Activated naive CD4-positive, alpha-beta T cell treated with anti-CD3 and anti-CD28 coated beads, Interleukin-2, amount 10 ng/mL, durations not matched to agents 7 days and 5 days (primary cell): Measurements from ENCODE around the gene FOXP1.
A peak's percentile ranks its signal among the peaks of the same experiment; 100 is the strongest.

Source experiments
- CTCF ChIA-PET: fragments of 350-600 bp; sonication (Branson Sonifier 250); formaldehyde crosslinking; loops from one replicate; lab custom pipeline; 2021; ENCODE audit warnings: antibody characterized with exemption; lab: Charles Lee
- DNase-seq: peaks from one replicate; pipeline ENCODE4 v3.0.0-alpha.2; 2020
- H3K27ac Mint-ChIP-seq: one replicate; pipeline ENCODE4 v1.8.0; 2021; ENCODE audit warnings: mild to moderate bottlenecking, moderate library complexity, mixed read lengths
- H3K27me3 Mint-ChIP-seq: one replicate; pipeline ENCODE4 v1.8.0; 2021; ENCODE audit warnings: mild to moderate bottlenecking, mixed read lengths
- H3K36me3 Mint-ChIP-seq: one replicate; pipeline ENCODE4 v1.8.0; 2021; ENCODE audit warnings: mixed read lengths
- H3K4me1 Mint-ChIP-seq: one replicate; pipeline ENCODE4 v1.8.0; 2021; ENCODE audit warnings: mixed read lengths
- H3K4me3 Mint-ChIP-seq: one replicate; pipeline ENCODE4 v1.8.0; 2021; ENCODE audit warnings: mild to moderate bottlenecking, moderate library complexity, mixed read lengths
- H3K9me3 Mint-ChIP-seq: one replicate; pipeline ENCODE4 v1.8.0; 2021; ENCODE audit warnings: mixed read lengths

Gene FOXP1

DNA sequence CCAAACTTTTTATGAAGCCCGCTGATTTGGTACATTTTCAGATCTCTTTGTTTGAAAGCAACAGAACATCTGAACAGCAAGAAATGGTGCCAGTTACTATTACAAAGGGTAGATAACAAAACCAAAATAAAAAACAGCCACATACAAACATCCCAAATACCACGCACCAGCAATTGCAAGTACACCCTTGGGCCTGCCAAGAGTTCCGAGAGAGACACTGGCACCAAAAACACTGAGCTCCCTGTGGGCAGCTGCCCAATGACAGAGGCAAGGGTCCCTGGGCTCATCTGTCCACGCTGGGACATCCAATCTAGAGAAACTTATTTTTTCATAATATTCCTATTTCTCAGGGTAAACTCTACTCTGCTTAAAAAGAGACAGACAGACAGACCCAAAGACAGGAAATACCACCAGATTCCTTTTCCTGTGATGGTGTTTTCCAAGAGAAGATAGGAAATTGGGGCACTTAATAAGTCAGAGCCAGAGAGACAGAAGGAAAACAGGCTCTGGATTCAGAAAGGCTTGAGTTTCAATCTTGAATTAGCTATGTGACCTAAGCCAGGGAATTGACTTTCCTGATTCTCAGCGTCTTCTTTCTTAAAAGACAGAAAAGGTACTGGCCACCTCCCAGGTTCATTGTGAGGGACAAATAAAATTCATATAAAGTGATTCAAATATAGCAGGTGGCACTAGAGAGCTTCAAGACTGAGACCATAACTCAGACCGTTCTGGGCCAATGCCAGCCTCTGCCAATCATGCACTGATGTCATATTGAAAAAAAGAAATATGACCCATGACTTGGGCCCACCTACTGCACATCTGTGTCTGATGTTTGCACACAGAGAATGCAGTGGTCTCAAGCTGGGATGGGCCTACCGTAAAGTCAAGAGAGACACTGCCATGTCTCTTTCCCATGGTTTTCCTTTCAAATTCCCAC, 61.3 kb downstream of the FOXP1 start:
- Mint-ChIP-seq H3K36me3 (no peaks in the 10 kb centered on the region), H3K27ac (no peak overlapping the region), H3K4me3 (no peak overlapping the region), H3K27me3 (no peaks in the 10 kb centered on the region), H3K9me3 (no peaks in the 10 kb centered on the region), H3K4me1 (no peaks in the 10 kb centered on the region)
- CTCF ChIA-PET = no interaction called here
- no peak for DNase-seq

GRCh38 chr3:71521021-71521352, 62.5 kb downstream of the FOXP1 start:
- no peak overlapping the region for H3K27ac Mint-ChIP-seq
- H3K9me3 Mint-ChIP-seq = no peaks in the 10 kb centered on the region
- H3K27me3 Mint-ChIP-seq = no peaks in the 10 kb centered on the region
- CTCF ChIA-PET = no interaction called here
- DNase-seq = no peak
- H3K4me3 Mint-ChIP-seq = no peak overlapping the region
- H3K36me3 Mint-ChIP-seq = no peaks in the 10 kb centered on the region
- no peaks in the 10 kb centered on the region for H3K4me1 Mint-ChIP-seq

GRCh38 chr3:71520161-71521020, 63.1 kb downstream of the FOXP1 start:
- Mint-ChIP-seq H3K36me3 (no peaks in the 10 kb centered on the region), H3K9me3 (no peaks in the 10 kb centered on the region), H3K27me3 (no peaks in the 10 kb centered on the region), H3K27ac (no peak overlapping the region), H3K4me3 (no peak overlapping the region), H3K4me1 (no peaks in the 10 kb centered on the region)
- no peak for DNase-seq
- CTCF ChIA-PET = no interaction called here

GRCh38 chr3:71518089-71518488, 65.4 kb downstream of the FOXP1 start:
- Mint-ChIP-seq H3K4me1 (no peaks in the 10 kb centered on the region), H3K9me3 (no peaks in the 10 kb centered on the region), H3K4me3 (no peak overlapping the region), H3K36me3 (no peaks in the 10 kb centered on the region), H3K27me3 (no peaks in the 10 kb centered on the region), H3K27ac (no peak overlapping the region)
- DNase-seq = no peak
- CTCF ChIA-PET = interaction anchor here (0.9 kb wide), 1 partner anchor 65 kb away, joined by 3 read pairs; no protein-coding TSS in a partner anchor

GRCh38 chr3:71517271-71517791, 66.2 kb downstream of the FOXP1 start:
- H3K36me3 Mint-ChIP-seq = no peaks in the 10 kb centered on the region
- H3K27me3 Mint-ChIP-seq = no peaks in the 10 kb centered on the region
- no peak overlapping the region for H3K4me3 Mint-ChIP-seq
- no peak for DNase-seq
- H3K9me3 Mint-ChIP-seq = no peaks in the 10 kb centered on the region
- CTCF ChIA-PET = no interaction called here
- peaks cover 2% of the 10 kb centered on the region for H3K4me1 Mint-ChIP-seq
- no peak overlapping the region for H3K27ac Mint-ChIP-seq

GRCh38 chr3:71515636-71516365, 67.7 kb downstream of the FOXP1 start:
- no peak overlapping the region for H3K4me3 Mint-ChIP-seq
- H3K4me1 Mint-ChIP-seq = peaks cover 11% of the 10 kb centered on the region
- CTCF ChIA-PET = interaction anchor here (1.2 kb wide), 1 partner anchor 12 kb away, joined by 3 read pairs; no protein-coding TSS in a partner anchor
- H3K27ac Mint-ChIP-seq = no peak overlapping the region
- H3K9me3 Mint-ChIP-seq = no peaks in the 10 kb centered on the region
- H3K36me3 Mint-ChIP-seq = no peaks in the 10 kb centered on the region
- no peaks in the 10 kb centered on the region for H3K27me3 Mint-ChIP-seq
- DNase-seq = no peak

DNA sequence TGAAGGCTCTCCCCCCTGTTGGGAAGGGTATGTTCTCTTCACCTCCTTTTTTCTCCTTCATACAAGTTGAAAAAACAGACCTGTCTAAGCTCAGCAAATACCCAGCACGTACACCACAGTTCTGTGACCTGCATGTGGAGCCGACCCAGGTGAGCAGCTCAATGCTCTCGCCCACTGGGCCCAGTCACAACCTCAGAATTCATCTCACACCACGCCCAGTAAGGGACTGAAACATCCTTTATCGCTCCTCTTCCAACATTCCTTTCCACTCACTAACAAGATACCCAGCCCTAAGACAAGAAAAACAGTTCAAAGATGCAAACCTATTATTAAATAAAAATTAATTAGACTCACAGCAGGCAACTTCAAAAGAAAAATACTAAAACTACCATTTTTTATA, 68.9 kb downstream of the FOXP1 start:
- Mint-ChIP-seq H3K27ac (no peak overlapping the region), H3K27me3 (no peaks in the 10 kb centered on the region), H3K4me3 (no peak overlapping the region), H3K36me3 (peaks cover 1% of the 10 kb centered on the region), H3K9me3 (no peaks in the 10 kb centered on the region), H3K4me1 (peaks cover 17% of the 10 kb centered on the region)
- CTCF ChIA-PET = interaction anchor here (1.1 kb wide), 1 partner anchor 84 kb away, joined by 3 read pairs; no protein-coding TSS in a partner anchor
- no peak for DNase-seq

DNA sequence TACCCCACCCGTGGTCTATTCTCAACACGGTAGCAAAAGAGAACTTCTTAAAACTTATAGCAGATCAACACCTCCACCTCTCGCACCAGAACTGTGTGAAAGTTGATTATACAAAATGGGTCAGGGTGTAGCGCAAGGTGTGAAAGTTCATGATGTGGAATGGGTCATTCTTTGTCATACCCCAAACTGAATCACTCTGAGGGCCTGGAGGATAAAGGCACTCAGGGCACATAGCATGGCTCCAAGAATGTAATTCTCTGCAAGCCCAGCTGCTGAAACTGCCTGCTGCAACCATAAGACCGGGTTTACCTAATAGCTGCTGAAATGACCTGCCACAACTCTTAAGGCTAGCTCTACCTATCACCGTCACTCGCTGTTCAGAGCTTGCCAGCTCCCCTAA, 70.0 kb downstream of the FOXP1 start:
- Mint-ChIP-seq H3K4me1 (peaks cover 17% of the 10 kb centered on the region), H3K4me3 (no peak overlapping the region), H3K36me3 (peaks cover 1% of the 10 kb centered on the region), H3K9me3 (no peaks in the 10 kb centered on the region), H3K27me3 (no peaks in the 10 kb centered on the region), H3K27ac (no peak overlapping the region)
- DNase-seq = no peak
- CTCF ChIA-PET = interaction anchor here (0.6 to 1.1 kb wide), 2 partner anchors 82 to 83 kb away, joined by 3 read pairs; no protein-coding TSS in a partner anchor

DNA sequence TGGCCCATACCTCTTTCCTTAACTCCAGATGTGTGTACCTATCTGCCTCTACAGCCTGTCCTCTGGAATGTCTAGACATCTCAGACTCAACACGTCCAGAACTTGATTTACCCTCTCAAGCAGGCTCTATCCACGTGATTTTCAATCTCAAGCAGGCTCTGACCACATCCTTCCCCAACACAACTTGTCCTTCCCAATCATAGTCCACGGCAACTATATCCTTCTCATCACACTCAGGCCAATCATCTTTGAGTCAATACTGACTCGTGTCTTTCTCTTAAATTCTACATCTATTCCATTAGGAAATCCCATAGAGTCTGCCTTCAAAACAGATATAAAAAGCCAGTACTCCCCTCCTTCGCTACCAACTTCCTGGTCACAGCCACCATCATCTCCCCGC, 70.4 kb downstream of the FOXP1 start:
- CTCF ChIA-PET = interaction anchor here (1.2 kb wide), 1 partner anchor 283 kb away, joined by 3 read pairs; no protein-coding TSS in a partner anchor
- no peak overlapping the region for H3K27ac Mint-ChIP-seq

DNA sequence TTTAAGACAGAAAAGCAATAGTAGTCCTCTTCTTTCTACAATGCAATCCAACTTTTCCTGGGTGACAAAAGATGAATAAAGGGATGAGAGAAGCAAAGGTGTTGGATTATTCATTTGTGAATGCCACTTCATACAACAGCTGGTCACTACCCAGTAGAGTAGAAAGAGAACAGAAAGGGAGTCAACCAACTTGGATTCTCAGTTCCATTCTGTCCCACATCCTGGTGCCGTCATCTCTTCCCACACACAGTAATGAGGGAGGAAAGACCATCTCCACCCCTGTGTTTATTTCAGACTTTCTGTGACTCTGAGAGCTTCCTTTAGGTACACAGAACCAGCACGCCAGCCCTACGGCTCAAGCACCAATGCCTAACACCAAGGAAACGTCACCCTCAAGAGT, 71.0 kb downstream of the FOXP1 start:
- Mint-ChIP-seq H3K27me3 (no peaks in the 10 kb centered on the region), H3K27ac (no peak overlapping the region), H3K9me3 (no peaks in the 10 kb centered on the region), H3K4me3 (no peak overlapping the region), H3K4me1 (peaks cover 17% of the 10 kb centered on the region), H3K36me3 (peaks cover 1% of the 10 kb centered on the region)
- DNase-seq = no peak
- CTCF ChIA-PET = interaction anchor here (1.1 to 1.9 kb wide), 4 partner anchors 15 to 282 kb away, joined by 3 to 6 read pairs (median 4); no protein-coding TSS in a partner anchor

More for the DNA sequence above, 70.4 kb downstream of the FOXP1 start:
- DNase-seq = no peak
- H3K27me3 Mint-ChIP-seq = no peaks in the 10 kb centered on the region
- no peaks in the 10 kb centered on the region for H3K9me3 Mint-ChIP-seq
- H3K4me1 Mint-ChIP-seq = peaks cover 17% of the 10 kb centered on the region
- peaks cover 1% of the 10 kb centered on the region for H3K36me3 Mint-ChIP-seq
- no peak overlapping the region for H3K4me3 Mint-ChIP-seq

DNA sequence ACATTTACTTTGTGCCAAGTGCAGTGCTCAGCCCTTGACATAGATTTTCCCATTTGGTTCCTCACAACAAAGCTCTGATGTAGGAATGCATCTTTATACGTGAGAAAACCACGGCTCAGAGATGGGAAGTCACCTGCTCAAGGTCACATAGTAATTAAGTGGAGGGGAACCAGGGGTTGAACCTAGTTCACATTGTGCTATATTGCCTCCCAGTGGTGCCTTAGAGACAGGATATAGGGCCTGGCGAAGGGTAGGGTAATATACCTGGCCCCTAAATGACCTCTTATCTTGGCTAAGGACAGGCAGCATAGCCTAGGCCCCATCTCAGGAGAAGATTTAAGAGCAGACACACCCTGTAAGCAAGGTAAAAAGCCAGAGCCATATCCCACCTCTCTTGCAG, 71.5 kb downstream of the FOXP1 start:
- CTCF ChIA-PET = interaction anchor here (0.6 to 1.9 kb wide), 9 partner anchors 8 to 445 kb away, joined by 3 to 6 read pairs (median 3); no protein-coding TSS in a partner anchor
- H3K27ac Mint-ChIP-seq = no peak overlapping the region
- peak; percentile 56 for DNase-seq
- no peaks in the 10 kb centered on the region for H3K27me3 Mint-ChIP-seq
- no peak overlapping the region for H3K4me3 Mint-ChIP-seq
- no peaks in the 10 kb centered on the region for H3K9me3 Mint-ChIP-seq
- peaks cover 17% of the 10 kb centered on the region for H3K4me1 Mint-ChIP-seq
- H3K36me3 Mint-ChIP-seq = peaks cover 3% of the 10 kb centered on the region

DNA sequence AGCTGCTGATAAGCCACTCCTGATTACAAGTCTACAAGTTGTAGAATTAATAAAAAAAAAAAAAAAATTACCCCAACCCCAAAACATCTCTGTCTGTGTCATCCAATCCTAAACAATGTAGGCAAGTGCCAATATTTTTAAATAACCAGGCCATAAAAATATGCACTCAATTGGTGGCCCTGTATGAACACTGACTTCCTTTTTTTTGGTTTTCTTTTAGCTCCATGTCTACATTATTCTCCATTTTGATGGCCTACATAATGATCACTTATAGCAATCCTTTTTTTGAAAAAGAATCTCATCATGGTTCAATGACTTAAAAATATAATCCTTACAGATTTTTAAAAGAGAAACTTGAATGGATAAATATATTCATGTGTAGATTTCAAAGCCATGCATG, 72.1 kb downstream of the FOXP1 start:
- Mint-ChIP-seq H3K36me3 (peaks cover 6% of the 10 kb centered on the region), H3K27me3 (peaks cover 2% of the 10 kb centered on the region), H3K4me3 (no peak overlapping the region), H3K4me1 (peaks cover 17% of the 10 kb centered on the region), H3K27ac (no peak overlapping the region), H3K9me3 (no peaks in the 10 kb centered on the region)
- CTCF ChIA-PET = interaction anchor here (0.6 to 1.9 kb wide), 9 partner anchors 8 to 444 kb away, joined by 3 to 6 read pairs (median 3); no protein-coding TSS in a partner anchor
- no peak for DNase-seq

- H3K4me1 Mint-ChIP-seq = peaks cover 17% of the 10 kb centered on the region
- no peak overlapping the region for H3K27ac Mint-ChIP-seq
- H3K36me3 Mint-ChIP-seq = peaks cover 6% of the 10 kb centered on the region
These were observed 72.5 kb downstream of the FOXP1 start for GRCh38 chr3:71511037-71511436.

More at GRCh38 chr3:71511037-71511436, 72.5 kb downstream of the FOXP1 start:
- Mint-ChIP-seq H3K9me3 (no peaks in the 10 kb centered on the region), H3K4me3 (no peak overlapping the region), H3K27me3 (peaks cover 5% of the 10 kb centered on the region)
- DNase-seq = no peak
- CTCF ChIA-PET = interaction anchor here (0.7 to 1.9 kb wide), 5 partner anchors 13 to 291 kb away, joined by 3 to 6 read pairs (median 5); no protein-coding TSS in a partner anchor
